NCI-H510A (cell line): ENCODE data around the gene PRDM2.

Experiments used
- DNase-seq: peaks from one replicate; lab custom pipeline; 2025; lab: John Stamatoyannopoulos, UW

The PRDM2 gene

GRCh38 chr1:13813398-13814012, 113.5 kb downstream of the PRDM2 start:
- no peak for DNase-seq

GRCh38 chr1:13814131-13814530, 114.1 kb downstream of the PRDM2 start:
- DNase-seq = no peak

GRCh38 chr1:13816016-13816760, 116.2 kb downstream of the PRDM2 start:
- DNase-seq = no peak

GRCh38 chr1:13817906-13818305, 117.9 kb downstream of the PRDM2 start:
- DNase-seq = no peak

- no peak for DNase-seq
These were observed 118.9 kb downstream of the PRDM2 start for GRCh38 chr1:13818926-13819325.

- no peak for DNase-seq
These were observed 119.7 kb downstream of the PRDM2 start for GRCh38 chr1:13819642-13820041.

GRCh38 chr1:13820055-13820454, 120.1 kb downstream of the PRDM2 start:
- DNase-seq = no peak

GRCh38 chr1:13820456-13820855, 120.5 kb downstream of the PRDM2 start:
- no peak for DNase-seq

- no peak for DNase-seq
These were observed 123.3 kb downstream of the PRDM2 start for GRCh38 chr1:13823126-13823880.

- no peak for DNase-seq
These were observed 123.9 kb downstream of the PRDM2 start for GRCh38 chr1:13823936-13824335.

- no peak for DNase-seq
These were observed 124.6 kb downstream of the PRDM2 start for GRCh38 chr1:13824626-13825025.

- DNase-seq = no peak
These were observed 125.0 kb downstream of the PRDM2 start for GRCh38 chr1:13825033-13825432.

GRCh38 chr1:13826009-13826408, 126.0 kb downstream of the PRDM2 start:
- DNase-seq = no peak

GRCh38 chr1:13826591-13826990, 126.6 kb downstream of the PRDM2 start:
- DNase-seq = no peak

GRCh38 chr1:13828454-13829151, 128.6 kb downstream of the PRDM2 start:
- DNase-seq = peak; percentile 55

- DNase-seq = peak; percentile 51
These were observed 129.3 kb downstream of the PRDM2 start for GRCh38 chr1:13829152-13829769.

- no peak for DNase-seq
These were observed 130.2 kb downstream of the PRDM2 start for GRCh38 chr1:13830170-13830569.

GRCh38 chr1:13830616-13831280, 130.8 kb downstream of the PRDM2 start:
- no peak for DNase-seq

- peak; percentile 65 for DNase-seq
These were observed 132.1 kb downstream of the PRDM2 start for GRCh38 chr1:13832100-13832499.

GRCh38 chr1:13832536-13832935, 132.5 kb downstream of the PRDM2 start:
- DNase-seq = peak; percentile 66

- DNase-seq = no peak
These were observed 136.1 kb downstream of the PRDM2 start for GRCh38 chr1:13836136-13836535.
